SK-N-MC (cell line): ENCODE results near the gene TTC7B.

Source experiments
- EZH2 ChIP-seq: fragments of 200-600 bp; sonication (generic); IDR thresholded peaks from one replicate; pipeline ENCODE4 v1.6.1; 2017; ENCODE audit warnings: antibody characterized with exemption
- FOXP2 ChIP-seq: optimal IDR thresholded peaks from 2 replicates; pipeline ENCODE3; 2011; ENCODE audit warnings: mild to moderate bottlenecking, moderate library complexity; ENCODE audit not compliant: insufficient read depth; ENCODE audit errors: extremely low read length, control extremely low read depth
- POLR2AphosphoS5 ChIP-seq: IDR thresholded peaks from 2 replicates; pipeline ENCODE4 v1.6.1; 2012; ENCODE audit warnings: mild to moderate bottlenecking, low read depth, low read length, borderline replicate concordance

- TF ChIP-seq EZH2 (no peak), POLR2AphosphoS5 (no peak), FOXP2 (no peak)
These were observed 265.0 kb downstream of the TTC7B start for GRCh38 chr14:90551070-90551704.
